ENCODE results near the gene MMP20. TPM values are rescaled to one million over a fixed set of nuclear protein-coding genes. Genes with fewer than 3 reads are reported as not detected.

MMP20 gene
- polyA plus RNA-seq, 1 donor (not counting 4 experiments of a cell fraction or from before 2014, with no cell fraction given): not detected

GRCh38 chr11:102539567-102539966 lies 85.6 kb downstream of the MMP20 start:
- no peak overlapping the region for H3K4me2 ChIP-seq (ENCODE audit: control insufficient read depth, extremely low read depth, insufficient read depth, low read depth, low read length)
- no peak overlapping the region for H2AFZ ChIP-seq (ENCODE audit: control insufficient read depth, low read length)
- no peak for FAIRE-seq
- TF ChIP-seq CTCF (optimal IDR thresholded peaks at IDR 0.05 in 1 of 3, IDR thresholded peaks at IDR 0.05 in 1 of 3, conservative IDR thresholded peaks at IDR 0.05 in 1 of 3; ENCODE audit: extremely low read depth in 1 of 3, insufficient read depth in 2 of 3, low read length in 3 of 3) (no peak), EZH2 (IDR thresholded peaks at IDR 0.05; ENCODE audit: low read length) (no peak)
- no peak overlapping the region for H3K9ac ChIP-seq (ENCODE audit: control insufficient read depth, extremely low read depth, insufficient read depth, low read length)
- dilution Hi-C loops (cut with MboI; ENCODE audit: extremely low pct_ligation_motif_present, low sequenced_read_pairs): no loop called here
- H4K20me1 ChIP-seq (ENCODE audit: control insufficient read depth, extremely low read depth, insufficient read depth, low read length): no peaks in the 10 kb centered on the region
- no peak overlapping the region for H3K4me3 ChIP-seq (ENCODE audit: control insufficient read depth in 2 of 3, extremely low read depth in 1 of 3, insufficient read depth in 2 of 3, low read depth in 1 of 3, low read length in 3 of 3)
- no peak for DNase-seq (ENCODE audit: low read depth, low spot score)
- no peaks in the 10 kb centered on the region for H3K9me3 ChIP-seq (ENCODE audit: control insufficient read depth, low read depth, low read length)
- no peaks in the 10 kb centered on the region for H3K79me2 ChIP-seq (ENCODE audit: control insufficient read depth, insufficient read depth, low read length)
- H3K4me1 ChIP-seq (ENCODE audit: control insufficient read depth, extremely low read depth, insufficient read depth, low read length): no peaks in the 10 kb centered on the region
- H3K36me3 ChIP-seq (ENCODE audit: control insufficient read depth in 2 of 2, extremely low read depth in 1 of 2, insufficient read depth in 2 of 2, low read length in 2 of 2): no peaks in the 10 kb centered on the region
- no peaks in the 10 kb centered on the region for H3K9me1 ChIP-seq (ENCODE audit: control insufficient read depth, extremely low read depth, insufficient read depth, low read length)
- H3K27ac ChIP-seq (ENCODE audit: control insufficient read depth, insufficient read depth, low read length): no peak overlapping the region
- no peaks in the 10 kb centered on the region for H3K27me3 ChIP-seq (ENCODE audit: control insufficient read depth, extremely low read depth, insufficient read depth, low read length)

- Histone ChIP-seq H3K9me3 (ENCODE audit: control insufficient read depth, low read depth, low read length) (no peaks in the 10 kb centered on the region), H3K4me1 (ENCODE audit: control insufficient read depth, extremely low read depth, insufficient read depth, low read length) (no peaks in the 10 kb centered on the region), H3K4me3 (ENCODE audit: control insufficient read depth in 2 of 3, extremely low read depth in 1 of 3, insufficient read depth in 2 of 3, low read depth in 1 of 3, low read length in 3 of 3) (no peak overlapping the region), H3K27me3 (ENCODE audit: control insufficient read depth, extremely low read depth, insufficient read depth, low read length) (no peaks in the 10 kb centered on the region), H3K9me1 (ENCODE audit: control insufficient read depth, extremely low read depth, insufficient read depth, low read length) (no peaks in the 10 kb centered on the region), H4K20me1 (ENCODE audit: control insufficient read depth, extremely low read depth, insufficient read depth, low read length) (no peaks in the 10 kb centered on the region), H3K4me2 (ENCODE audit: control insufficient read depth, extremely low read depth, insufficient read depth, low read depth, low read length) (no peak overlapping the region), H3K27ac (ENCODE audit: control insufficient read depth, insufficient read depth, low read length) (no peak overlapping the region), H2AFZ (ENCODE audit: control insufficient read depth, low read length) (no peak overlapping the region), H3K79me2 (ENCODE audit: control insufficient read depth, insufficient read depth, low read length) (no peaks in the 10 kb centered on the region), H3K9ac (ENCODE audit: control insufficient read depth, extremely low read depth, insufficient read depth, low read length) (no peak overlapping the region), H3K36me3 (ENCODE audit: control insufficient read depth in 2 of 2, extremely low read depth in 1 of 2, insufficient read depth in 2 of 2, low read length in 2 of 2) (no peaks in the 10 kb centered on the region)
- TF ChIP-seq CTCF (optimal IDR thresholded peaks at IDR 0.05 in 1 of 3, IDR thresholded peaks at IDR 0.05 in 1 of 3, conservative IDR thresholded peaks at IDR 0.05 in 1 of 3; ENCODE audit: extremely low read depth in 1 of 3, insufficient read depth in 2 of 3, low read length in 3 of 3) (no peak), EZH2 (IDR thresholded peaks at IDR 0.05; ENCODE audit: low read length) (no peak)
- dilution Hi-C loops (cut with MboI; ENCODE audit: extremely low pct_ligation_motif_present, low sequenced_read_pairs): no loop called here
- DNase-seq (ENCODE audit: low read depth, low spot score) (no peak), FAIRE-seq (no peak)
These were observed 86.2 kb downstream of the MMP20 start for GRCh38 chr11:102538932-102539331.
